Astrocyte (in vitro differentiated cells and primary cell): ENCODE data around the gene PHC1.

ENCODE experiments used
- EZH2 ChIP-seq: IDR thresholded peaks from 2 replicates; pipeline ENCODE4 v1.6.1; 2012; ENCODE audit warnings: mild to moderate bottlenecking, low read length, inconsistent platforms; ENCODE audit not compliant: insufficient read depth
- TF ChIP-seq, protein P1 (sequence below): IDR thresholded peaks from 2 replicates; pipeline ENCODE4 v1.5.1; 2011; ENCODE audit warnings: low read depth, mild to moderate bottlenecking, inconsistent platforms, low read length, moderate library complexity; ENCODE audit not compliant: insufficient read depth

DNA sequence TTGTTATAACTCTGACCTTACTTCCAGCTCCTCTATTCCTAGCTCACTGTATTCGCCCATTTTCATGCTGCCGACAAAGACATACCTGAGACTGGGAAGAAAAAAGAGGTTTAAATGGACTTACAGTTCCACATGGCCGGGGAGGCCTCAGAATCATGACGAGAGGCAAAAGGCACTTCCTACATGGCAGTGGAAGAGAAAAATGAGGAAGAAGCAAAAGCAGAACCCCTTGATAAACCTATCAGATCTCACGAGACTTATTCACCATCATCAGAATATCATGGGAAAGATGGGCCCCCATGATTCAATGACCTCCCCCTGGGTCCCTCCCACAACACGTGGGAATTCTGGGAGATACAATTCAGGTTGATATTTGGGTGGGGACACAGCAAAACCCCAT is 14.5 kb upstream of the PHC1 start:
- TF ChIP-seq, protein P1, sequence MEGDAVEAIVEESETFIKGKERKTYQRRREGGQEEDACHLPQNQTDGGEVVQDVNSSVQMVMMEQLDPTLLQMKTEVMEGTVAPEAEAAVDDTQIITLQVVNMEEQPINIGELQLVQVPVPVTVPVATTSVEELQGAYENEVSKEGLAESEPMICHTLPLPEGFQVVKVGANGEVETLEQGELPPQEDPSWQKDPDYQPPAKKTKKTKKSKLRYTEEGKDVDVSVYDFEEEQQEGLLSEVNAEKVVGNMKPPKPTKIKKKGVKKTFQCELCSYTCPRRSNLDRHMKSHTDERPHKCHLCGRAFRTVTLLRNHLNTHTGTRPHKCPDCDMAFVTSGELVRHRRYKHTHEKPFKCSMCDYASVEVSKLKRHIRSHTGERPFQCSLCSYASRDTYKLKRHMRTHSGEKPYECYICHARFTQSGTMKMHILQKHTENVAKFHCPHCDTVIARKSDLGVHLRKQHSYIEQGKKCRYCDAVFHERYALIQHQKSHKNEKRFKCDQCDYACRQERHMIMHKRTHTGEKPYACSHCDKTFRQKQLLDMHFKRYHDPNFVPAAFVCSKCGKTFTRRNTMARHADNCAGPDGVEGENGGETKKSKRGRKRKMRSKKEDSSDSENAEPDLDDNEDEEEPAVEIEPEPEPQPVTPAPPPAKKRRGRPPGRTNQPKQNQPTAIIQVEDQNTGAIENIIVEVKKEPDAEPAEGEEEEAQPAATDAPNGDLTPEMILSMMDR = no peak
- no peak for TF ChIP-seq EZH2
